DMS114 treated with DMSO at 0.1 percent for 48 hours (cell line): Measurements from ENCODE around the gene PCAT6.

Experiments
- DNase-seq: peaks from one replicate; lab custom pipeline; 2025; ENCODE audit not compliant: unreplicated experiment; lab: John Stamatoyannopoulos, UW

The PCAT6 gene

GRCh38 chr1:202844259-202844658 lies 33.5 kb downstream of the PCAT6 start:
- DNase-seq, result no peak

DNA sequence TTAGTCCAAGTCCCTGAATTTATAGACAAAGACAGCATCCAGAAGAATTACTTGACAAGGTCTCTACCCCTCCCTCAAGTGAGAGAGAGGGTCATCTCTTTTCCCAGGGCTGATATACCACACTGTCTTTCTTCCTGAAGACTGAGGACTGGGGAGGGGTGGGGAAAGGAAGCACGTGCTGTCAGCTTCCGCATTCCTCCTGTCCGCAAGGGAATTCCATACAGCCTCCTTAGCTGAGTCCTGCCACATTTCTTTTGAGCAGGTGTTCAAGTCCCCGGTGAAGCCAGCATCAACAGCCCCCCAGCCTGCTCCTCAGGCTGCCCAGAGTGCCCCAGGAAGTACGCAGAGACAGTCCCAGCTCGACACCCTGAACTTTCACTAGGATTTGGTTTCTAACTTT lies 34.2 kb downstream of the PCAT6 start:
- DNase-seq, result no peak

DNA sequence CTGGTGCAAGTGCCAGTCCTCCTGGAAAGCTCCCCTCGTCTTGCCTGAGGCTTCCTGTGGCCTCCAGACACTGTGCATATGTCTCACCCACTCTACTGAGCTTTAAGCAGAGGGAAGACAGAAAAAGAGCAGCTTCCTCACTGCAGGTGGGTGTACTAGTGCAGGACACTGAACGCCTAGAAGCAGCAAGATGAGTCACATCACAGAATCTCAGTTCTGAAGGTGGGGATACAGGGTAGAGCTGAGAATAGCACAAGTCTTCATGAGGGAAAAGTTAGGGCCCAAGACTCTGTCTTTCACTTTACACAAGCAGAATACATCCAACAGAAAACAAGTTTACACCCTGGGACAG lies 37.4 kb downstream of the PCAT6 start:
- no peak for DNase-seq

GRCh38 chr1:202850593-202851362 lies 40.0 kb downstream of the PCAT6 start:
- no peak for DNase-seq

DNA sequence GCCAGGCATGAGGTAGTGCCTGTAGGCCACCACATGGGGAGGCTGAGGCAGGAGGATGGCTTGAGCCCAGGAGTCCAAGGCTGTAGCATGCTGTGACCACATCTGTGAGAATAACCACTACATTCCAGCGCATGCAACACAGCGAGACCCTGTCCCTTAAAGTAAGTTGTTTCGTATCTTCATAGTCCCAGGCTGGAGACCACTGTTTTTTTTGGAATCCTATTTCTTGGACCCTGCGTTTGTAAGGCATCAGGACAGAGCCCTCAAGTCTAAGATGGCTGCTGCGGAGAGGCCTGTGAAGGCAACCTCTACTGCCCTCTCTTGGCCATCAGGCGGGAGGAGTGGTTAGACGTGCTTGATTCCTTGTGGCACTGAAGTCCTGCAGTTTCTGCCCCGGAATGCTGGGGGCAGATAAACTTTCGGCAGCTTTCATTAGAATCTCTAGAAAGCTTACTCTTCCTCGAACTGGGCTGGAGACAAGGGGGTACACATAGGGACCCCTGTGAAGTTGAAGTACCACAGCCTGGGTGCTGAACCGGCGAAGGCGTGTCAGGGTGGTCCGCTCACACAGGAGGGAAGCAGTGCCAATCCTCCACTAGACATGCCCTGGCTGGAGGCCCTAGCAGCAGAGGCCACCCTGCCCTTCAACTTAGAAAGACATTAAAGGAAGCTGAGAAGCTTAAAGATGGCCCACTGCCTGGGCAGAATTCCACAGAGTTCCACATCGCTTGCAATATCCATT lies 41.6 kb downstream of the PCAT6 start:
- peak; percentile 45 for DNase-seq

DNA sequence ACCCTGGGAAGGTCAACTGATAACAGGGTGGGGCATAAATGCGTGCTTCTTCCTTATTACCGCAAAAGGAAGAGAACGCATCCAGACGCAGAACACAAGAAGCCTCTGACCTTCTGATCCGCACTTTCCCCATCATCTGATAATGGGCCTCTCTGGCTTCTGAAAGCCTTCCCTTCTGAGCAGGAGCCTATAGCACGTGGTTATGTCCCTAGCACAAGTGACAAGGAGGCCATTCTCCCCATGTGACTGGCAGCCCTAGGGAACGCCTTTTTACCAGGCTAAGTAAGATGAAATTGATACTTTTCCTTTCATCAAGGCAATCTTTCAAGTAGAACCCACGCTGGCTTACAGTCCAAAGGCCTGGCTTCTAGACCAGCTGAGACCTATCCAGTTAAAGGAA lies 44.0 kb downstream of the PCAT6 start:
- DNase-seq, result no peak

DNA sequence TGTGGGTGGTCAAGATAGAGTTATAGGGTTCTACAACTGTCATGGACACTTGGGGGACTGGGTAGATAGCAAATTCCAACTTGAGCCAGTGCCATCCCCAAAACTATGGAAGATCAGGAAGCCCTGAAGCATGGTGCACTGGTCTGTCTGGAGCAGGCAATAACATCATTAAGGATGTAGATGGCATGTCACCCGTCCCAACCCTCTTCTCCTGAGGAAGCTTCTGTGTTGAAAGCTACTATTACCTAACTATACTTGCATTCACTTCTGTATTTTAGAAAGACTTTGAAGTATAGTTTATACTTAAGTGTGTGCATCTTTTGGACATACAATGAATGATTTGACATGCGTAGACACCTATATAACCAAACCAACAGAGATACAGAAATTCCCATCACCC lies 45.3 kb downstream of the PCAT6 start:
- no peak for DNase-seq

DNA sequence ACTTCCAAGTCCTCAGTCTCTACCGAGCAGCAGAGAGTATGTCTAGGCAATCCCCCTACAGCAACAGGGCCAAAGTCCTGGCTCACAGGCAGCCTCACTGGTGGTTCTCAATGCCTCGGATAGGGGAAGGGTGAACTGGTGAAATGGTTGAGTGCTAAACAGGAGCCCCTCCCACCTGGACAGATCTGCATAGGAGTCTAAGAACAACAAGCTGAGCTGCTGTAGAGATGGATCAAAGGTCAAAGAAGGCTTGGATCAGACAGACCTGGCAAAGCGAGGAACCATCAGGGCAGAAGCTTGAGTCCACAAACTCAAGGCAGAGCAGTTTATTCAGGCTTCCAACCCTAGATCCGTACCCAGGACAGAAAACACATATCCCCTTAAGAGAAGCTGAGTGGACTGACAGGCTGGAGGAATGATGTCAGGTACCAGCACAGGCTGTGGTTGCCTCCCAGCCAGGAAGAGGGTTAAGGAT lies 46.4 kb downstream of the PCAT6 start:
- no peak for DNase-seq

DNA sequence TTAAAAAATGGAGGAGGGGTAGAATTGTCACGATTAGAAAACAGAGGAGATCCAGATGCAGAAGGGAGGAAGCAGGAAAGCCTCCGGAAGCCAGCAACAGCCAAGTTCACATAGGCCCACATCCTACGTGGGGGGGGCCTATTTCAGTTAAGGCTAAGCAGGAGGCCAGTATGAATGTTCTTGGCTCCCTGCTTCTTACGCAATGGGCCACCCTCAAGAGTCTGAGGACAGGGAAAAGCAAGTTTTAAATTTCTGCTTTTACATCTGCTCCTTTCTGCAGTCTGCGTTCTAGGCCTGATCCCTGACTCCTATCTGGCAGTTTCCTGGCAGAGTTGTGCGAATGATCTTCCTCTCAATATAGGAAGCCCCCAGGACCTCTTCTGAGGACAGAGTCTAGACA lies 47.6 kb downstream of the PCAT6 start:
- no peak for DNase-seq

- no peak for DNase-seq
Measured at GRCh38 chr1:202858789-202859414, 48.1 kb downstream of the PCAT6 start.

- DNase-seq, result peak; percentile 17
Measured at GRCh38 chr1:202860744-202861419, 50.1 kb downstream of the PCAT6 start.
